Measurements from ENCODE around the gene CDKN2AIPNL. TPM values are rescaled to one million over a fixed set of nuclear protein-coding genes. Genes with fewer than 3 reads are reported as not detected.

CDKN2AIPNL gene
- total RNA-seq, 6 experiments from 2014 or later, result 5.1 to 10.8 (median 7.8) TPM

- H3K27ac ChIP-seq, result peak overlapping the region in 2 of 3 donors; percentile 43 to 77
- TF ChIP-seq POLR2A (IDR thresholded peaks at IDR 0.05) (no peak), CTCF (IDR thresholded peaks at IDR 0.05) (no peak)
- peaks cover 0 to 40% (median 18%) of the 10 kb centered on the region in 4 donors for H3K4me1 ChIP-seq
- 38% methylated on average over 1 of the region's 4 CpGs for WGBS (ENCODE audit: insufficient coverage, low coverage, low lambda C conversion rate, missing lambda C conversion rate)
- no peak overlapping the region for H3K4me3 ChIP-seq
- DNase-seq (no peak), ATAC-seq (no peak)
- H3K27me3 ChIP-seq, result no peaks in the 10 kb centered on the region
- H3K9me3 ChIP-seq, result no peaks in the 10 kb centered on the region
- no peaks in the 10 kb centered on the region for H3K36me3 ChIP-seq
- intact Hi-C loops (cut with DNase I), result no loop called here
Observed at GRCh38 chr5:134437340-134437846, 25.7 kb upstream of the CDKN2AIPNL start.

GRCh38 chr5:134436523-134437339 lies 25.1 kb upstream of the CDKN2AIPNL start:
- TF ChIP-seq CTCF (IDR thresholded peaks at IDR 0.05) (no peak), POLR2A (IDR thresholded peaks at IDR 0.05) (no peak)
- peak overlapping the region in 2 of 3 donors; percentile 43 to 77 for H3K27ac ChIP-seq
- peak; percentile 72 to 88 (median 78) for DNase-seq
- 31% methylated on average over 11 of the region's 20 CpGs for WGBS (ENCODE audit: insufficient coverage, low coverage, low lambda C conversion rate, missing lambda C conversion rate)
- no peaks in the 10 kb centered on the region for H3K36me3 ChIP-seq
- intact Hi-C loops (cut with DNase I), result no loop called here
- no peaks in the 10 kb centered on the region for H3K9me3 ChIP-seq
- peak; percentile 65 to 72 (median 66) for ATAC-seq
- H3K4me1 ChIP-seq, result peaks cover 0 to 40% (median 18%) of the 10 kb centered on the region in 4 donors
- no peak overlapping the region for H3K4me3 ChIP-seq
- no peaks in the 10 kb centered on the region for H3K27me3 ChIP-seq

GRCh38 chr5:134435560-134435959 lies 23.9 kb upstream of the CDKN2AIPNL start:
- intact Hi-C loops (cut with DNase I), result no loop called here
- WGBS (ENCODE audit: insufficient coverage, low coverage, low lambda C conversion rate, missing lambda C conversion rate), result 93% methylated on average over 2 of the region's 2 CpGs
- Histone ChIP-seq H3K9me3 (no peaks in the 10 kb centered on the region), H3K36me3 (no peaks in the 10 kb centered on the region), H3K4me1 (peaks cover 0 to 35% (median 18%) of the 10 kb centered on the region in 4 donors), H3K27me3 (no peaks in the 10 kb centered on the region), H3K27ac (no peak overlapping the region), H3K4me3 (no peak overlapping the region)
- no peak for TF ChIP-seq POLR2A (IDR thresholded peaks at IDR 0.05)
- no peak for TF ChIP-seq CTCF (IDR thresholded peaks at IDR 0.05)
- no peak for ATAC-seq
- DNase-seq, result no peak

GRCh38 chr5:134432677-134433359 lies 21.1 kb upstream of the CDKN2AIPNL start:
- TF ChIP-seq CTCF (IDR thresholded peaks at IDR 0.05), result no peak
- TF ChIP-seq POLR2A (IDR thresholded peaks at IDR 0.05), result no peak
- 34% methylated on average over 14 of the region's 14 CpGs for WGBS (ENCODE audit: insufficient coverage, low coverage, low lambda C conversion rate, missing lambda C conversion rate)
- Histone ChIP-seq H3K36me3 (no peaks in the 10 kb centered on the region), H3K4me1 (peaks cover 0 to 17% (median 7%) of the 10 kb centered on the region in 4 donors), H3K27me3 (no peaks in the 10 kb centered on the region), H3K4me3 (no peak overlapping the region), H3K27ac (peak overlapping the region in 2 of 3 donors; percentile 30 to 70), H3K9me3 (no peaks in the 10 kb centered on the region)
- ATAC-seq, result peak; percentile 8 to 60 (median 35)
- intact Hi-C loops (cut with DNase I), result loop anchor here in 1 of 2 donors (5.0 kb wide), 1 partner anchor 34 kb away; no protein-coding TSS in a partner anchor
- DNase-seq, result no peak
